ENCODE results near the gene DGKB. TPM values are rescaled to one million over a fixed set of nuclear protein-coding genes. Genes with fewer than 3 reads are reported as not detected.

Gene DGKB
- total RNA-seq, 1 experiment from 2014 or later = 1.9 TPM

- no peak for TF ChIP-seq HMGXB4 (CRISPR knock-in tag; IDR thresholded peaks at IDR 0.05)
Observed at GRCh38 chr7:14158111-14158510, 744.4 kb downstream of the DGKB start (continued).

GRCh38 chr7:14156436-14156835, 746.1 kb downstream of the DGKB start:
- peaks cover 13% of the 10 kb centered on the region for H3K9me3 Mint-ChIP-seq

GRCh38 chr7:14148974-14149373, 753.6 kb downstream of the DGKB start:
- no peaks in the 10 kb centered on the region for H3K27me3 Mint-ChIP-seq (ENCODE audit: low read depth)
- H3K4me3 Mint-ChIP-seq = no peak overlapping the region
- ChIA-PET CTCF (no interaction called here), POLR2A (no interaction called here)
- H3K9me3 Mint-ChIP-seq = no peaks in the 10 kb centered on the region
- no peaks in the 10 kb centered on the region for H3K36me3 Mint-ChIP-seq
- peaks cover 26% of the 10 kb centered on the region for H3K4me1 Mint-ChIP-seq
- no peak overlapping the region for H3K27ac Mint-ChIP-seq
- ATAC-seq = no peak
- DNase-seq (ENCODE audit: low spot score) = no peak
- TF ChIP-seq ZNF532 (CRISPR knock-in tag; IDR thresholded peaks at IDR 0.05; ENCODE audit: borderline replicate concordance) (no peak), AFF4 (CRISPR knock-in tag; IDR thresholded peaks at IDR 0.05; ENCODE audit: borderline replicate concordance) (no peak), ELF4 (CRISPR knock-in tag; IDR thresholded peaks at IDR 0.05; ENCODE audit: low read depth) (no peak), ZNF416 (CRISPR knock-in tag; IDR thresholded peaks at IDR 0.05) (no peak), ESRRA (CRISPR knock-in tag; IDR thresholded peaks at IDR 0.05; ENCODE audit: borderline replicate concordance) (no peak), MLX (CRISPR knock-in tag; IDR thresholded peaks at IDR 0.05) (no peak), MXD4 (CRISPR knock-in tag; IDR thresholded peaks at IDR 0.05; ENCODE audit: borderline replicate concordance) (no peak)

More at GRCh38 chr7:14156436-14156835, 746.1 kb downstream of the DGKB start:
- ChIA-PET CTCF (no interaction called here), POLR2A (no interaction called here)
- H3K4me3 Mint-ChIP-seq = no peak overlapping the region
- H3K4me1 Mint-ChIP-seq = peaks cover 20% of the 10 kb centered on the region
- no peak for DNase-seq (ENCODE audit: low spot score)
- H3K27me3 Mint-ChIP-seq (ENCODE audit: low read depth) = no peaks in the 10 kb centered on the region
- ATAC-seq = no peak
- no peak overlapping the region for H3K27ac Mint-ChIP-seq
- no peak for TF ChIP-seq GRHL2 (CRISPR knock-in tag; IDR thresholded peaks at IDR 0.05; ENCODE audit: insufficient replicate concordance, severe bottlenecking)
- no peak for TF ChIP-seq ZNF423 (CRISPR knock-in tag; IDR thresholded peaks at IDR 0.05)
- TF ChIP-seq PRRX2 (CRISPR knock-in tag; IDR thresholded peaks at IDR 0.05) = no peak
- TF ChIP-seq ELF4 (CRISPR knock-in tag; IDR thresholded peaks at IDR 0.05; ENCODE audit: low read depth) = no peak
- no peak for TF ChIP-seq ZSCAN18 (CRISPR knock-in tag; IDR thresholded peaks at IDR 0.05)
- TF ChIP-seq FOXJ3 (CRISPR knock-in tag; IDR thresholded peaks at IDR 0.05; ENCODE audit: borderline replicate concordance) = no peak
- no peak for TF ChIP-seq ZBTB43 (CRISPR knock-in tag; IDR thresholded peaks at IDR 0.05)
- TF ChIP-seq JAZF1 (CRISPR knock-in tag; IDR thresholded peaks at IDR 0.05) = no peak
- TF ChIP-seq RORB (CRISPR knock-in tag; IDR thresholded peaks at IDR 0.05) = no peak
- TF ChIP-seq CDX4 (CRISPR knock-in tag; IDR thresholded peaks at IDR 0.05; ENCODE audit: borderline replicate concordance) = no peak
- TF ChIP-seq ESRRA (CRISPR knock-in tag; IDR thresholded peaks at IDR 0.05; ENCODE audit: borderline replicate concordance) = no peak
- no peak for TF ChIP-seq SOX15 (CRISPR knock-in tag; IDR thresholded peaks at IDR 0.05)
- TF ChIP-seq ZNF138 (CRISPR knock-in tag; conservative IDR thresholded peaks at IDR 0.05) = no peak
- TF ChIP-seq TEAD1 (CRISPR knock-in tag; IDR thresholded peaks at IDR 0.05) = no peak
- TF ChIP-seq SMAD3 (CRISPR knock-in tag; IDR thresholded peaks at IDR 0.05; ENCODE audit: borderline replicate concordance) = no peak
- H3K36me3 Mint-ChIP-seq = no peaks in the 10 kb centered on the region
